Smooth muscle cell (in vitro differentiated cells): Measurements from ENCODE around the gene PHC3. TPM values are rescaled to one million over a fixed set of nuclear protein-coding genes. Genes with fewer than 3 reads are reported as not detected.

Experiments used
- DNase-seq: peaks from one replicate; lab custom pipeline; 2025; ENCODE audit not compliant: unreplicated experiment; lab: John Stamatoyannopoulos, UW
- H2AFZ ChIP-seq: fragments of 200-600 bp; sonication (generic); 2 replicates; pipeline ENCODE4 v1.6.0; 2016; ENCODE audit warnings: antibody characterized with exemption, low read depth, mild to moderate bottlenecking
- H3F3A ChIP-seq: fragments of 200-600 bp; sonication (generic); 2 replicates; pipeline ENCODE4 v1.6.0; 2017; ENCODE audit warnings: antibody characterized with exemption, low read depth
- H3K27ac ChIP-seq: fragments of 200-600 bp; sonication (generic); 2 replicates; pipeline ENCODE4 v1.5.1; 2016; ENCODE audit warnings: low read depth, mild to moderate bottlenecking
- H3K27me3 ChIP-seq: fragments of 200-600 bp; sonication (generic); 2 replicates; pipeline ENCODE4 v1.6.1; 2016; ENCODE audit warnings: low read depth, mild to moderate bottlenecking
- H3K36me3 ChIP-seq: fragments of 200-600 bp; sonication (generic); 2 replicates; pipeline ENCODE4 v1.5.1; 2016; ENCODE audit warnings: low read depth
- H3K4me1 ChIP-seq: fragments of 200-600 bp; sonication (generic); 2 replicates; pipeline ENCODE4 v1.5.1; 2016; ENCODE audit warnings: low read depth
- H3K4me2 ChIP-seq: fragments of 200-600 bp; sonication (generic); 2 replicates; pipeline ENCODE4 v1.6.0; 2016; ENCODE audit warnings: mild to moderate bottlenecking
- H3K4me3 ChIP-seq: fragments of 200-600 bp; sonication (generic); 2 replicates; pipeline ENCODE4 v1.5.1; 2016; ENCODE audit warnings: mild to moderate bottlenecking
- H3K79me2 ChIP-seq: fragments of 200-600 bp; sonication (generic); 2 replicates; pipeline ENCODE4 v1.6.0; 2016; ENCODE audit warnings: low read depth, mild to moderate bottlenecking
- H3K9ac ChIP-seq: fragments of 200-600 bp; sonication (generic); 2 replicates; pipeline ENCODE4 v1.6.0; 2016; ENCODE audit warnings: low read depth
- H3K9me3 ChIP-seq: fragments of 200-600 bp; sonication (generic); replicated peaks from 2 replicates; pipeline ENCODE4 v1.5.1; 2016; ENCODE audit warnings: low read depth
- H4K20me1 ChIP-seq: fragments of 200-600 bp; sonication (generic); 2 replicates; pipeline ENCODE4 v1.6.0; 2016; ENCODE audit warnings: low read depth
- CTCF ChIP-seq: fragments of 200-600 bp; sonication (generic); IDR thresholded peaks from 2 replicates; pipeline ENCODE4 v1.5.1; 2017; ENCODE audit warnings: borderline replicate concordance, mild to moderate bottlenecking, antibody characterized with exemption; ENCODE audit not compliant: insufficient read depth, poor library complexity, severe bottlenecking
- WGBS: methylation state at CpG from one replicate; pipeline ENCODE4 v1.1.7; 2016; ENCODE audit warnings: low lambda C conversion rate; 5-methylcytosine and 5-hydroxymethylcytosine counted together
- polyA plus RNA-seq: library from polyadenylated mRNA; unstranded; fragments of >200 nt; fragmentation: Nextera tagmentation; extraction: Ambion mirVana; gene quantifications from 2 replicates; pipeline ENCODE4 v1.2.1, GENCODE V29; 2016
- total RNA-seq: library from RNA; depleted of rRNA; stranded (reverse); fragments of >200 nt; gene quantifications from 2 replicates; pipeline ENCODE4 v1.2.3, GENCODE V29; 2014

The PHC3 gene
- total and polyA plus RNA-seq, 2 experiments from 2014 or later: 28.8 to 33.1 TPM

GRCh38 chr3:170079536-170080165 is 101.9 kb downstream of the PHC3 start:
- 86% methylated on average over 2 of the region's 2 CpGs for WGBS
- Histone ChIP-seq H3K4me2 (no peak overlapping the region), H3K79me2 (no peaks in the 10 kb centered on the region), H3K9me3 (no peaks in the 10 kb centered on the region), H3F3A (no peaks in the 10 kb centered on the region), H3K4me1 (no peaks in the 10 kb centered on the region), H4K20me1 (no peaks in the 10 kb centered on the region), H3K27ac (no peak overlapping the region), H3K27me3 (no peaks in the 10 kb centered on the region), H3K4me3 (no peak overlapping the region), H3K9ac (no peak overlapping the region), H3K36me3 (peaks cover 10% of the 10 kb centered on the region), H2AFZ (no peak overlapping the region)
- no peak for TF ChIP-seq CTCF
- no peak for DNase-seq

DNA sequence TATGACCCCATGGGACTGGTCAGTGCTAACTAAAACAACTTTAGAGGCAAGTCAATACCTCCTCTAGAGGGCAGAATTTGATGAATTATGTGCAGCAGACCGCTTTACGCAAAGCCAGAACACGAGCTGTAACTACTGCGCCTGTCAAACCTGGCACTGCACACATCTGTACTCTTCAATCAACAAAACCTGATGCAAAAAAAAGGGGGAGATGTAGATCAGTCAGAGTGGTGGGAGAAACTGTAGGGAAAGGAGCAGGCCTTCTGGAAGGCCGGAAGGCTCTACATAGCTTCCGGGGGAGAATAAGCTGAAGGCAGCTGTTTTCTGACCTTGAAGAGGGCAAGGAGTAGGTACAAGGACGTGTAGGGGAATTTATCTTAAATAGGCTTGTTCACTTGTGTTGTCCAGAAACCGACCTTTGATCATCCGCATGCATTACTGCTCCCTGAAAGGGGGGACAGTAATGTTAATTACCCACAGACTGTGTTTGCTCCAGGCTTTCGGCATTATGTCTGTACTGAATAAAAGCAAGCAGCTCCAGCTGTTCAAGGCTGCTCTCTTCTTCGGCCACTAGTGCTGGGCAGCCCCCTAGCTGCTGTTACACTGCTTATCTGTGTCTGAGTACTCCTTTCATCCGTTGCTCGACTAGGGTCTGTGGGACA is 102.8 kb downstream of the PHC3 start:
- Histone ChIP-seq H3K9ac (no peak overlapping the region), H3K27ac (no peak overlapping the region), H3K4me2 (no peak overlapping the region), H3K4me3 (no peak overlapping the region), H2AFZ (no peak overlapping the region), H3K79me2 (no peaks in the 10 kb centered on the region), H3F3A (no peaks in the 10 kb centered on the region), H3K9me3 (no peaks in the 10 kb centered on the region), H3K4me1 (no peaks in the 10 kb centered on the region), H4K20me1 (no peaks in the 10 kb centered on the region), H3K36me3 (peaks cover 8% of the 10 kb centered on the region), H3K27me3 (no peaks in the 10 kb centered on the region)
- TF ChIP-seq CTCF: no peak
- 83% methylated on average over 13 of the region's 13 CpGs for WGBS
- no peak for DNase-seq

DNA sequence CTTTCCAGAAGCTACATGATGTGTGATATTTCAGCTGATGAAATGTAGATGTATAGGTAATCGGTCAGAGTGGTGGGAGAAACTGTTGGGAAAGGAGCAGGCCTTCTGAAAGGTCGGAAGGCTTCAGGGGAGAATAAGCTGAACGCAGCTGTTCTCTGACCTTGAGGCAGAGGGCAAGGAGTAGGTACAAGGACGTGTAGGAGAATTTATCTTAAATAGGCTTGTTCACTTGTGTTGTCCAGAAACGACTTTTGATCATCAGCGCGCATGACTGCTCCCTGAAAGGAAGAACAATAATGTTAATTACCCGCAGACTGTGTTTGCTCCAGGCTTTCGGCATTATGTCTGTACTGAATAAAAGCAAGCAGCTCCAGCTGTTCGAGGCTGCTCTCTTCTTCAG is 104.2 kb downstream of the PHC3 start:
- no peaks in the 10 kb centered on the region for H3K27me3 ChIP-seq
- H3K4me1 ChIP-seq: no peaks in the 10 kb centered on the region
- no peak overlapping the region for H2AFZ ChIP-seq
- no peaks in the 10 kb centered on the region for H4K20me1 ChIP-seq
- H3K9ac ChIP-seq: no peak overlapping the region
- 93% methylated on average over 10 of the region's 10 CpGs for whole genome bisulfite sequencing
- H3K27ac ChIP-seq: no peak overlapping the region
- no peak for DNase-seq
- H3F3A ChIP-seq: no peaks in the 10 kb centered on the region
- no peak overlapping the region for H3K4me3 ChIP-seq
- no peaks in the 10 kb centered on the region for H3K36me3 ChIP-seq
- no peak overlapping the region for H3K4me2 ChIP-seq
- no peaks in the 10 kb centered on the region for H3K79me2 ChIP-seq
- H3K9me3 ChIP-seq: no peaks in the 10 kb centered on the region
- TF ChIP-seq CTCF: no peak

DNA sequence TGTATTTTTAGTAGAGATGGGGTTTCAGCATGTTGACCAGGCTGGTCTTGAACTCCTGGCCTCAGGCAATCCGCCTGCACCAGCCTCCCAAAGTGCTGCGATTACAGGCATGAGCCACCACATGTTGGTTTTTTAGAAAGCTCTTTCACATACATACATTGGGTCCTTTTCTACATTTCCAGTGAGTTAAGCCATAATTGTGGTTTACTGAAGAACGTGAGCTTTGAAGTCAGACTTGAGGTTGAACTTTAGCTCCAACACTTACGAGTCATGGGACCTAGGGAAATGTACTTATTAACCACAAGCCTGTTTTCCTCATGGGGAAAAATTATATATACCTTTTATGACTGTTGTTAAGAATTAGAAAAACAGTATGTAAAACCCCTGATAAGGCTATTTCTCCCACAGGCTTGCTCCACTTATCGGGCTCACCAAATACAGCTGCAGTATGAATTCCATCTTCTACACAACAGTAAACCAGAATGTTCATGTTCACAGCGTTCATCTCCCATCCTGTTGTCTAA is 104.8 kb downstream of the PHC3 start:
- Histone ChIP-seq H3F3A (no peaks in the 10 kb centered on the region), H3K9ac (no peak overlapping the region), H4K20me1 (no peaks in the 10 kb centered on the region), H3K4me2 (no peak overlapping the region), H3K27me3 (no peaks in the 10 kb centered on the region), H3K27ac (no peak overlapping the region), H3K4me3 (no peak overlapping the region), H2AFZ (no peak overlapping the region), H3K4me1 (no peaks in the 10 kb centered on the region), H3K9me3 (no peaks in the 10 kb centered on the region), H3K36me3 (no peaks in the 10 kb centered on the region), H3K79me2 (no peaks in the 10 kb centered on the region)
- WGBS: 64% methylated on average over 6 of the region's 6 CpGs
- DNase-seq: no peak
- TF ChIP-seq CTCF: no peak
